Osteocyte (in vitro differentiated cells): ENCODE data around the gene NRXN2. TPM values are rescaled to one million over a fixed set of nuclear protein-coding genes. Genes with fewer than 3 reads are reported as not detected.
"Not testable (repeated sequence)": the region's sequence is repeated elsewhere in the genome, so short reads cannot be mapped to it uniquely, and the experiment has no call there.

ENCODE experiments used
- DNase-seq: peaks from one replicate; pipeline ENCODE4 v3.0.0; 2021; ENCODE audit warnings: mixed read lengths; ENCODE audit not compliant: unreplicated experiment; ENCODE audit errors: extremely low spot score
- H3K27ac Mint-ChIP-seq: one replicate; pipeline ENCODE4 v1.8.0; 2021; ENCODE audit warnings: mild to moderate bottlenecking, mixed read lengths; ENCODE audit not compliant: unreplicated experiment
- H3K27me3 Mint-ChIP-seq: one replicate; pipeline ENCODE4 v1.8.0; 2021; ENCODE audit warnings: mixed read lengths; ENCODE audit not compliant: unreplicated experiment
- H3K36me3 Mint-ChIP-seq: one replicate; pipeline ENCODE4 v1.8.0; 2021; ENCODE audit warnings: mixed read lengths; ENCODE audit not compliant: unreplicated experiment
- H3K4me1 Mint-ChIP-seq: one replicate; pipeline ENCODE4 v1.8.0; 2021; ENCODE audit warnings: mixed read lengths; ENCODE audit not compliant: unreplicated experiment
- H3K4me3 Mint-ChIP-seq: one replicate; pipeline ENCODE4 v1.8.0; 2021; ENCODE audit warnings: mild to moderate bottlenecking, moderate library complexity, mixed read lengths; ENCODE audit not compliant: unreplicated experiment
- H3K9me3 Mint-ChIP-seq: one replicate; pipeline ENCODE4 v1.8.0; 2021; ENCODE audit warnings: mixed read lengths; ENCODE audit not compliant: unreplicated experiment
- total RNA-seq: library from RNA; stranded (reverse); gene quantifications from 2 replicates; pipeline ENCODE4 v1.2.1, GENCODE V29; 2021
- TF ChIP-seq, protein P1 (sequence below): fragments of 200-600 bp; sonication (generic); IDR thresholded peaks from 2 replicates; pipeline ENCODE4 v1.5.0; 2021; ENCODE audit warnings: antibody characterized with exemption, mild to moderate bottlenecking, moderate library complexity

Gene NRXN2
- total RNA-seq, 1 donor from 2014 or later: 2.6 TPM

DNA sequence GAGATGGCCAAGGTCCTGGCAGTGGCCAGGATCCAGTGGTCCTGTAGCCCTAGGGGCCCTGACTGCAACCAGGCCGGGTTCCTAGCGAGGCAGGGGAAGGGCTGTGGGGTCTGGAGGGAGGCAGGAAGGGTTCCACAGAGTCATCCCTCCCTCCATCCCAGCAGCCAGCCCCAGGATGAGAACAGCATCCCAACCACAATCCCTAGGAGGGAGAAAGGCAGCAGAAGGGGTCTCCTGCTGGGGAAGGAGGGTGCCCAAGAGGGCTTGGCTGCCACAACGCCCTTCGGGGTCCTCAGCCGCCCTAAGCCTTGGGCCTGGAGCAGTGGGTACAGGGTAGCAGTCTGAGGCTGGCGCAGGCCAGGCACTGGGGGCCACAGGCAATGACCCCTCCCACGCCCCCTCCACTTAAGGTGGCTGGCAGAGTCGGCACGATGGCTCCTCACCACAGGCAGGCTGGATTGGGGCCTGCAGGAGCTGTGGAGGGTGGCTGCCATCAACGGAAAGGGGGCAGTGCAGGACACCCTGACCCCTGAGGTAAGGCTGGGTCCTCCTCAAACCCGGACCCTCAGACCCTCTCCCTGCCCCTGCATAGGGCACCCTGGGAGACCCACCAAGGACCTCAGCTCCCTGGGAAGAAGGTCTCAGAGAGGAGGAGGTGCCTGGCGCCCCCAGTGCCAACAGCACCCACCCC, 124.7 kb downstream of the NRXN2 start:
- Mint-ChIP-seq H3K4me1 (no peaks in the 10 kb centered on the region), H3K27me3 (no peaks in the 10 kb centered on the region), H3K36me3 (no peaks in the 10 kb centered on the region), H3K9me3 (peaks cover 5% of the 10 kb centered on the region), H3K27ac (no peak overlapping the region), H3K4me3 (no peak overlapping the region)
- TF ChIP-seq, protein P1, sequence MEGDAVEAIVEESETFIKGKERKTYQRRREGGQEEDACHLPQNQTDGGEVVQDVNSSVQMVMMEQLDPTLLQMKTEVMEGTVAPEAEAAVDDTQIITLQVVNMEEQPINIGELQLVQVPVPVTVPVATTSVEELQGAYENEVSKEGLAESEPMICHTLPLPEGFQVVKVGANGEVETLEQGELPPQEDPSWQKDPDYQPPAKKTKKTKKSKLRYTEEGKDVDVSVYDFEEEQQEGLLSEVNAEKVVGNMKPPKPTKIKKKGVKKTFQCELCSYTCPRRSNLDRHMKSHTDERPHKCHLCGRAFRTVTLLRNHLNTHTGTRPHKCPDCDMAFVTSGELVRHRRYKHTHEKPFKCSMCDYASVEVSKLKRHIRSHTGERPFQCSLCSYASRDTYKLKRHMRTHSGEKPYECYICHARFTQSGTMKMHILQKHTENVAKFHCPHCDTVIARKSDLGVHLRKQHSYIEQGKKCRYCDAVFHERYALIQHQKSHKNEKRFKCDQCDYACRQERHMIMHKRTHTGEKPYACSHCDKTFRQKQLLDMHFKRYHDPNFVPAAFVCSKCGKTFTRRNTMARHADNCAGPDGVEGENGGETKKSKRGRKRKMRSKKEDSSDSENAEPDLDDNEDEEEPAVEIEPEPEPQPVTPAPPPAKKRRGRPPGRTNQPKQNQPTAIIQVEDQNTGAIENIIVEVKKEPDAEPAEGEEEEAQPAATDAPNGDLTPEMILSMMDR: no peak
- DNase-seq: no peak

DNA sequence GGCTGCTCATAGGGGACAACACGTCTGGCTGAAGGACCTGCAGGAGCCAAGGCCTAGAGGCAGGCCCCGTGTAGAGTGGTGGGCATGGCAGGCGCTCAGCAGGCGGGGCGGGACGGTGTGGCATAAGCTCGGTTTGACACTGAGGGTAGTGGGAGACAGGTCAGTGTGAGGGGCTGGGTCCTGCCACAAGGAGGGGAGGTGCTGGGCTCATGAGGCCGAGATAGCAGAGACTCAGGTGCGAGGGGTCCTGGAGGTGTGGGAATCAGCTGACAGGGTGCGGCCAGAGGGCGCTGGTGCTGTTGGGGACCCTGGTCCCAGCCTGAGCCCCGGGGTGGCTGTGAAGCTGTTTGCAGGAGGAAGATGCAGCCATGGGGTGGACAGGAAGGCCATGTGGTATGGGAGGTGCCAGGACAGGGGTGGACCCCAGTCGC, 125.3 kb downstream of the NRXN2 start:
- no peak overlapping the region for H3K4me3 Mint-ChIP-seq
- DNase-seq: no peak
- TF ChIP-seq, protein P1: no peak
- H3K27ac Mint-ChIP-seq: no peak overlapping the region
- no peaks in the 10 kb centered on the region for H3K4me1 Mint-ChIP-seq
- H3K9me3 Mint-ChIP-seq: peaks cover 5% of the 10 kb centered on the region
- H3K27me3 Mint-ChIP-seq: no peaks in the 10 kb centered on the region
- H3K36me3 Mint-ChIP-seq: no peaks in the 10 kb centered on the region

DNA sequence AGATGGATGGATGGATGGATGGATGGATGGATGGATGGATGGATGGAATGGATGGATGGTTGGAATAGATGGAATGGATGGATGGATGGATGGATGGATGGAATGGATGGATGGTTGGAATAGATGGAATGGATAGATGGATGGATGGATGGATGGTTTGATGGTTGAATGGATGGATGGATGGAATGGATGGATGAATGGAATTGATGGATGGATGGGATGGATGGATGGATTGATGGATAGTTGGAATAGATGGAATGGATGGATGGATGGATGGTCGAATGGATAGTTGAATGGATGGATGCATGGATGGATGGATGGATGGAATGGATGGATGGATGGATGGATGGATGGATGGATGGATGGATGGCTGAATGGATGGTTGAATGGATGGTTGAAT, 127.1 kb downstream of the NRXN2 start:
- H3K4me1 Mint-ChIP-seq, H3K4me3 Mint-ChIP-seq, DNase-seq, H3K27me3 Mint-ChIP-seq, H3K36me3 Mint-ChIP-seq, H3K9me3 Mint-ChIP-seq, H3K27ac Mint-ChIP-seq: not testable (repeated sequence)

DNA sequence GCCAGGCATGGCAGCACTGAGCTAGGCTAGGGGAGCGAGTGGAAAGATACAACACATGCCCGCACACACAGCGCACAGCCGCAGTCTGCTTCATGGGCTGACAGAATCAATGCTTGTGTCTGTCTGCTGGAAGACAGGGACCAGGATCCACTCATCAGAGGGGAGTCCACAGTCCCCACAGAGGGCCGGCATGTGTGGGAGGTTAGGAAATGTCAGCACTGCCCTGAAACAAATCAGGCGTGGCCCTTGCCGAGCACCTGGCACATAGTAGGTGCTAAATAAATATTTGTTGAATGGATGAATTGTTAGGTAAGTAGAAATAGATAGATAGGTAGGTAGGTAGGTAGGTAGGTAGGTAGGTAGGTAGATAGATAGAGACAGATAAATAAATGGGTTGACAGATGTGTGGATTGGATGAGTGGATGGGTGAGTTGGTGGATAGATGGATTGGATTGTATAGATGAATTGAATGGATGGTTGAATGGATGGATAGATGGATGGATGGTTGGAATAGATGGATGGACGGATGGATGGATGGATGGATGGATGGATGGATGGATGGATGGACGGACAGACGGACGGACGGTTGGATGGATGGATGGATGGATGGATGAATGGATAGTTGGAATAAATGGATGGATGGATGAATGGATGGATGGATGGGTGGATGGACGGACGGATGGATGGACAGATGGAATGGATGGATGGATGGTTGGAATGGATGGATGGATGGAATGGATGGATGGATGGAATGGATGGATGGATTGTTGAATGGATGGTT, 128.6 kb downstream of the NRXN2 start:
- peaks cover 5% of the 10 kb centered on the region for H3K9me3 Mint-ChIP-seq
- H3K27ac Mint-ChIP-seq: no peak overlapping the region
- no peaks in the 10 kb centered on the region for H3K27me3 Mint-ChIP-seq
- H3K4me3 Mint-ChIP-seq: no peak overlapping the region
- TF ChIP-seq, protein P1: no peak
- no peaks in the 10 kb centered on the region for H3K36me3 Mint-ChIP-seq
- DNase-seq: no peak
- no peaks in the 10 kb centered on the region for H3K4me1 Mint-ChIP-seq

DNA sequence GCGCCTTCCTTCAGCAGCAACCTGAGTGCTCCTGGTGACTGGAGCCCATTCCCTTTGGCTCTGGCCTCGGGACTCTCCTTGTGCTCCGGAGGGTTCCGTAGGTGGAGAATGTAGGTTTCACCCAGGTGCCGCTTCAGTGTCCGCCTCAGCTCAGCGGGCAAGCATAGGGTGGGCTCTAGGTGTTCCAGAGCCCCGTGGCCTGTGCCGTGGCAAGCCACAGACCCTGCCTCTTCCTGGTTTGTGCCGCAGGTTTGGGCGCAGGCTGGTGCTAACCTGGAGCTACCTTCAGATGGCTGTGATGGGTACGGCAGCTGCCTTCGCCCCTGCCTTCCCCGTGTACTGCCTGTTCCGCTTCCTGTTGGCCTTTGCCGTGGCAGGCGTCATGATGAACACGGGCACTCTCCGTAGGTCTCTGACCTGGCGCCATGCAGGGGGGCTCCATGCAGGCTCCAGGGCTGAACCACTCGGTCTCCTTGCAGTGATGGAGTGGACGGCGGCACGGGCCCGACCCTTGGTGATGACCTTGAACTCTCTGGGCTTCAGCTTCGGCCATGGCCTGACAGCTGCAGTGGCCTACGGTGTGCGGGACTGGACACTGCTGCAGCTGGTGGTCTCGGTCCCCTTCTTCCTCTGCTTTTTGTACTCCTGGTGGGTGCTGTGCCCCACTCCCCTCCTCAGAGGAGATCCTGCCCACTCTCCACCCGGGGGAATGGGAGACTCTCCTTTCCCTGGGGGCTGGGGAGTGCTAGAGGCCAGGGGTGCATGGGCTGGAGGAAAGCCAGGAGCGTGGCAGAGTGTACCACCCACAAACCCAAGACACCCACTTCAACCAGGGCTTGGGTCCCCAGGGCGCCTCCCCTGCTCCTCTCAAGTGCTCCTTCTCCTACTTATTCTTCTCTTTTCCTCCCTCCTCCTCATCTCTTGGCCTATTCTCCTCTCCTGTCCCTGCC, 129.6 kb downstream of the NRXN2 start:
- no peak overlapping the region for H3K27ac Mint-ChIP-seq
- H3K4me1 Mint-ChIP-seq: no peaks in the 10 kb centered on the region
- no peaks in the 10 kb centered on the region for H3K36me3 Mint-ChIP-seq
- no peak for DNase-seq
- TF ChIP-seq, protein P1: no peak
- peaks cover 8% of the 10 kb centered on the region for H3K9me3 Mint-ChIP-seq
- no peaks in the 10 kb centered on the region for H3K27me3 Mint-ChIP-seq
- no peak overlapping the region for H3K4me3 Mint-ChIP-seq
